Body of pancreas (tissue), 4 donors: ENCODE measurements around the gene NLGN1.

ENCODE experiments used
- CTCF ChIP-seq, 7 experiments: fragments of 450-650 bp in 4 of 7; fragments of 200-600 bp in 3 of 7; sonication (generic) in 3 of 7; IDR thresholded peaks; one replicate each; pipeline ENCODE4 v1.5.1; 2016 to 2019; ENCODE audit warnings: antibody characterized with exemption in 7 of 7
- POLR2A ChIP-seq, 3 donors: fragments of 450-650 bp; IDR thresholded peaks; one replicate each; pipeline ENCODE4 v1.6.1; 2016; ENCODE audit warnings: antibody characterized with exemption in 3 of 3, mild to moderate bottlenecking in 2 of 3

- no peak for TF ChIP-seq CTCF (IDR thresholded peaks at IDR 0.05)
- no peak for TF ChIP-seq POLR2A (IDR thresholded peaks at IDR 0.05)
These were observed 221.2 kb downstream of the NLGN1 start for GRCh38 chr3:173618703-173619102.
